Neutrophil (primary cell): ENCODE data around the gene PTPRD.

Experiments
- H3K27ac ChIP-seq: fragments of 200-600 bp; sonication (generic); 2 replicates; pipeline ENCODE4 v1.5.1; 2016; ENCODE audit warnings: mild to moderate bottlenecking, moderate library complexity
- H3K27me3 ChIP-seq: fragments of 200-600 bp; sonication (generic); 2 replicates; pipeline ENCODE4 v1.6.0; 2016; ENCODE audit warnings: mild to moderate bottlenecking
- H3K36me3 ChIP-seq: fragments of 200-600 bp; sonication (generic); 2 replicates; pipeline ENCODE4 v1.5.1; 2017
- H3K4me1 ChIP-seq, 2 experiments: fragments of 200-600 bp in 1 of 2; sonication (generic) in 1 of 2; 1 replicate in 1 of 2; 2 replicates in 1 of 2; pipeline versions ENCODE4 v1.5.1 to v1.6.1; 2013 to 2016; ENCODE audit warnings: low read depth in 1 of 2, low read length in 1 of 2, mild to moderate bottlenecking in 1 of 2, moderate library complexity in 1 of 2; ENCODE audit not compliant: control insufficient read depth in 1 of 2, insufficient read depth in 1 of 2
- H3K4me3 ChIP-seq, 2 experiments: fragments of 200-600 bp in 1 of 2; sonication (generic) in 1 of 2; 1 replicate in 1 of 2; 2 replicates in 1 of 2; pipeline ENCODE4 v1.5.1; 2013 to 2016; ENCODE audit warnings: low read depth in 1 of 2, low read length in 1 of 2, mild to moderate bottlenecking in 1 of 2, moderate library complexity in 1 of 2
- H3K9me3 ChIP-seq: fragments of 200-600 bp; sonication (generic); 2 replicates; pipeline ENCODE4 v1.5.1; 2016
- CTCF ChIP-seq: fragments of 200-600 bp; sonication (generic); IDR thresholded peaks from 2 replicates; pipeline ENCODE4 v1.5.1; 2016; ENCODE audit warnings: antibody characterized with exemption

PTPRD gene

GRCh38 chr9:9846557-9846956 is 766.2 kb downstream of the PTPRD start:
- TF ChIP-seq CTCF = no peak
- Histone ChIP-seq H3K4me3 (no peak overlapping the region), H3K4me1 (no peaks in the 10 kb centered on the region), H3K36me3 (no peaks in the 10 kb centered on the region), H3K9me3 (no peaks in the 10 kb centered on the region), H3K27me3 (no peaks in the 10 kb centered on the region), H3K27ac (no peak overlapping the region)

GRCh38 chr9:9820436-9820835 is 792.4 kb downstream of the PTPRD start:
- no peak overlapping the region for H3K4me3 ChIP-seq
- no peaks in the 10 kb centered on the region for H3K27me3 ChIP-seq
- no peak overlapping the region for H3K27ac ChIP-seq
- no peak for TF ChIP-seq CTCF
- no peaks in the 10 kb centered on the region for H3K9me3 ChIP-seq
- H3K4me1 ChIP-seq = no peaks in the 10 kb centered on the region
- no peaks in the 10 kb centered on the region for H3K36me3 ChIP-seq

GRCh38 chr9:9819886-9820285 is 792.9 kb downstream of the PTPRD start:
- Histone ChIP-seq H3K27me3 (no peaks in the 10 kb centered on the region), H3K4me1 (no peaks in the 10 kb centered on the region), H3K9me3 (no peaks in the 10 kb centered on the region), H3K27ac (no peak overlapping the region), H3K4me3 (no peak overlapping the region), H3K36me3 (no peaks in the 10 kb centered on the region)
- TF ChIP-seq CTCF = no peak

DNA sequence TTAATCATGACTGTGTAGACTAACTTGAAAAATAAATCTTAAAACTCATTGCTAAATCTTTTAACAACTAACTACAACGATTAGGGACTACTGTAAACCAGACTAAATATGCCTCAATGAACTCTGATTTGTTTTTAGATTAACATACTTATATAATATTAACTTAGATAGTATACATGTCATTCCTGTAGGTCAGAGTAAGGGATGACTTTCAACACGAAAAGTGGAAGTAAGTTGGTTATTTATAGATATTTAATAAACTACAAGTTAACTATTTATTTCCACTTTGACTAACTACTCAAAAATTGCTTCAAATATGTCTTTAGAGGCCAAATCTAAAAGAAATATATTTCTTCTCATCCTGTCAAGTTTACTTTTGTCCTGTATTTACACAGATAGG is 795.6 kb downstream of the PTPRD start:
- no peak for TF ChIP-seq CTCF
- H3K4me1 ChIP-seq = no peaks in the 10 kb centered on the region
- no peak overlapping the region for H3K4me3 ChIP-seq
- H3K36me3 ChIP-seq = no peaks in the 10 kb centered on the region
- H3K27me3 ChIP-seq = no peaks in the 10 kb centered on the region
- H3K9me3 ChIP-seq = no peaks in the 10 kb centered on the region
- H3K27ac ChIP-seq = no peak overlapping the region

GRCh38 chr9:9804109-9804508 is 808.7 kb downstream of the PTPRD start:
- no peak for TF ChIP-seq CTCF
- Histone ChIP-seq H3K4me1 (no peaks in the 10 kb centered on the region), H3K27ac (no peak overlapping the region), H3K4me3 (no peak overlapping the region), H3K9me3 (no peaks in the 10 kb centered on the region), H3K36me3 (no peaks in the 10 kb centered on the region), H3K27me3 (no peaks in the 10 kb centered on the region)

- Histone ChIP-seq H3K4me1 (no peaks in the 10 kb centered on the region), H3K27me3 (no peaks in the 10 kb centered on the region), H3K36me3 (no peaks in the 10 kb centered on the region), H3K4me3 (no peak overlapping the region), H3K9me3 (no peaks in the 10 kb centered on the region), H3K27ac (no peak overlapping the region)
- no peak for TF ChIP-seq CTCF
Observed at GRCh38 chr9:9799287-9799686, 813.5 kb downstream of the PTPRD start.
